ENCODE measurements around the gene CYP4F3.

CYP4F3 gene

GRCh38 chr19:15702534-15702930 lies 61.8 kb downstream of the CYP4F3 start:
- no peak overlapping the region for H3K4me3 ChIP-seq (replicated peaks; ENCODE audit: low read depth, low read length)
- H3K36me3 ChIP-seq (ENCODE audit: control insufficient read depth, insufficient read depth, low read length) = no peaks in the 10 kb centered on the region
- H3K27me3 ChIP-seq (replicated peaks; ENCODE audit: control insufficient read depth, insufficient read depth, low read length) = no peaks in the 10 kb centered on the region; the same call in 1 of the 2 replicates
- peak; percentile 18 for TF ChIP-seq CTCF (IDR thresholded peaks at IDR 0.05; ENCODE audit: insufficient read depth, low read length, poor library complexity, severe bottlenecking)
- DNase-seq (ENCODE audit: extremely low read depth, insufficient read length) = no peak
